Vagina (tissue), 2 donors: ENCODE results near the gene MYH11. TPM values are rescaled to one million over a fixed set of nuclear protein-coding genes. Genes with fewer than 3 reads are reported as not detected.
A peak's percentile ranks its signal among the peaks of the same experiment; 100 is the strongest.

Experiments used
- DNase-seq, 2 donors: peaks; one replicate each; pipeline ENCODE4 v3.0.0-alpha.2; 2017; ENCODE audit errors: extremely low spot score in 2 of 2
- H3K27ac ChIP-seq: fragments of 200-600 bp; sonication (generic); one replicate; pipeline ENCODE4 v1.5.1; 2019
- H3K27me3 ChIP-seq: fragments of 200-600 bp; sonication (generic); one replicate; pipeline ENCODE4 v1.5.1; 2019
- H3K36me3 ChIP-seq, 2 donors: fragments of 200-600 bp; sonication (generic); one replicate each; pipeline ENCODE4 v1.5.1; 2017 to 2019
- H3K4me1 ChIP-seq: fragments of 200-600 bp; sonication (generic); one replicate; pipeline ENCODE4 v1.5.1; 2019
- H3K4me3 ChIP-seq, 2 donors: fragments of 200-600 bp; sonication (generic); 1 replicate in 1 of 2; 2 replicates in 1 of 2; pipeline ENCODE4 v1.5.1; 2016 to 2019
- H3K9me3 ChIP-seq: fragments of 200-600 bp; sonication (generic); one replicate; pipeline ENCODE4 v1.5.1; 2019
- POLR2A ChIP-seq, 2 donors: fragments of 450-650 bp; IDR thresholded peaks; one replicate each; pipeline ENCODE4 v1.6.1; 2017; ENCODE audit warnings: antibody characterized with exemption in 2 of 2, mild to moderate bottlenecking in 2 of 2, moderate library complexity in 2 of 2
- POLR2AphosphoS5 ChIP-seq, 2 donors: sonication (generic); formaldehyde crosslinking; IDR thresholded peaks; one replicate each; pipeline ENCODE4 v1.9.0; 2017; ENCODE audit warnings: antibody characterized with exemption in 2 of 2, mild to moderate bottlenecking in 2 of 2, low read depth in 1 of 2; ENCODE audit not compliant: insufficient read depth in 1 of 2
- intact Hi-C: fragments of 100-400 bp; cut with DNase I; formaldehyde crosslinking; loops from one replicate; pipeline ENCODE4 v1.15.1; 2023
- total RNA-seq: library from RNA; depleted of rRNA; stranded (reverse); fragments of >200 nt; gene quantifications from one replicate; pipeline ENCODE4 v1.2.3, GENCODE V29; 2016
- TF ChIP-seq, protein P1 (sequence below), 3 experiments: fragments of 450-650 bp in 2 of 3; fragments of 200-600 bp in 1 of 3; sonication (generic) in 1 of 3; IDR thresholded peaks; one replicate each; pipeline ENCODE4 v1.5.1; 2017 to 2019; ENCODE audit warnings: antibody characterized with exemption in 3 of 3, mild to moderate bottlenecking in 2 of 3, moderate library complexity in 2 of 3

MYH11 gene
- total RNA-seq, 1 donor from 2014 or later, result 822 TPM

- Histone ChIP-seq H3K36me3 (peaks cover 0 to 21% of the 10 kb centered on the region in 2 donors), H3K4me3 (no peak overlapping the region)
- intact Hi-C loops, result no loop called here
Observed at GRCh38 chr16:15882563-15882962, 25.7 kb upstream of the MYH11 start.

DNA sequence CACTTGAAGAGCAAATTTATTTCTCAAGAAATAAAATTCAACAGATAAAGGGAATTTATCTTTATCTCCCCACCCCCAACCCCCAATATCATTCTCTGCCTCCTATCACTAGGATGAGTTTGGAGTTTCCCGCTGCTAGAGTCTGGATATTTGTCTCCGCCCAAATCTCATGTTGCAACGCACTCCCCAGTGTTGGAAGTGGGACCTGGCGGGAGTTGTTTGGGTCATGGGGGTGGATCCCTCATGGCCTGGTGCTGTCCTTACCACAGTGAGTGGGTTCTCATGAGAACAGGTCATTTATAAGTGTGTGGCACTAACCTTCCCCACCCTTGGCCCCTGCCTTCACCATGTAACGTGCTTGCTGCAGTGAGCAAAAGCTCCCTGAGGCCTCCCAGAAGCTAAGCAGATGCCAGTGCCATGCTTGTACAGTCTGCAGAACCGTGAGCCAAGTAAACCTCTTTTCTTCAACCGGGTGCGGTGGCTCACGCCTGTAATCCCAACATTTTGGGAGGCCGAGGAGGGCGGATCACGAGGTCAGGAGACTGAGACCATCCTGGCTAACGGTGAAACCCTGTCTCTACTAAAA, 25.1 kb upstream of the MYH11 start:
- H3K27ac ChIP-seq, result no peak overlapping the region
- intact Hi-C loops, result no loop called here
- DNase-seq, result no peak
- H3K9me3 ChIP-seq, result no peaks in the 10 kb centered on the region
- H3K4me3 ChIP-seq, result no peak overlapping the region
- H3K36me3 ChIP-seq, result peaks cover 0 to 21% of the 10 kb centered on the region in 2 donors
- no peaks in the 10 kb centered on the region for H3K27me3 ChIP-seq
- peaks cover 29% of the 10 kb centered on the region for H3K4me1 ChIP-seq
- TF ChIP-seq, protein P1, sequence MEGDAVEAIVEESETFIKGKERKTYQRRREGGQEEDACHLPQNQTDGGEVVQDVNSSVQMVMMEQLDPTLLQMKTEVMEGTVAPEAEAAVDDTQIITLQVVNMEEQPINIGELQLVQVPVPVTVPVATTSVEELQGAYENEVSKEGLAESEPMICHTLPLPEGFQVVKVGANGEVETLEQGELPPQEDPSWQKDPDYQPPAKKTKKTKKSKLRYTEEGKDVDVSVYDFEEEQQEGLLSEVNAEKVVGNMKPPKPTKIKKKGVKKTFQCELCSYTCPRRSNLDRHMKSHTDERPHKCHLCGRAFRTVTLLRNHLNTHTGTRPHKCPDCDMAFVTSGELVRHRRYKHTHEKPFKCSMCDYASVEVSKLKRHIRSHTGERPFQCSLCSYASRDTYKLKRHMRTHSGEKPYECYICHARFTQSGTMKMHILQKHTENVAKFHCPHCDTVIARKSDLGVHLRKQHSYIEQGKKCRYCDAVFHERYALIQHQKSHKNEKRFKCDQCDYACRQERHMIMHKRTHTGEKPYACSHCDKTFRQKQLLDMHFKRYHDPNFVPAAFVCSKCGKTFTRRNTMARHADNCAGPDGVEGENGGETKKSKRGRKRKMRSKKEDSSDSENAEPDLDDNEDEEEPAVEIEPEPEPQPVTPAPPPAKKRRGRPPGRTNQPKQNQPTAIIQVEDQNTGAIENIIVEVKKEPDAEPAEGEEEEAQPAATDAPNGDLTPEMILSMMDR (IDR thresholded peaks at IDR 0.05), result no peak
- TF ChIP-seq POLR2AphosphoS5 (IDR thresholded peaks at IDR 0.05; ENCODE audit: insufficient read depth in 1 of 2, low read depth in 1 of 2) (no peak), POLR2A (IDR thresholded peaks at IDR 0.05) (no peak)

More at GRCh38 chr16:15882563-15882962, 25.7 kb upstream of the MYH11 start:
- no peak overlapping the region for H3K27ac ChIP-seq
- H3K27me3 ChIP-seq, result no peaks in the 10 kb centered on the region
- H3K9me3 ChIP-seq, result no peaks in the 10 kb centered on the region
- no peak for TF ChIP-seq POLR2AphosphoS5 (IDR thresholded peaks at IDR 0.05; ENCODE audit: insufficient read depth in 1 of 2, low read depth in 1 of 2)
- TF ChIP-seq, protein P1 (IDR thresholded peaks at IDR 0.05), result no peak
- no peak for TF ChIP-seq POLR2A (IDR thresholded peaks at IDR 0.05)
- peaks cover 36% of the 10 kb centered on the region for H3K4me1 ChIP-seq
- DNase-seq, result no peak

DNA sequence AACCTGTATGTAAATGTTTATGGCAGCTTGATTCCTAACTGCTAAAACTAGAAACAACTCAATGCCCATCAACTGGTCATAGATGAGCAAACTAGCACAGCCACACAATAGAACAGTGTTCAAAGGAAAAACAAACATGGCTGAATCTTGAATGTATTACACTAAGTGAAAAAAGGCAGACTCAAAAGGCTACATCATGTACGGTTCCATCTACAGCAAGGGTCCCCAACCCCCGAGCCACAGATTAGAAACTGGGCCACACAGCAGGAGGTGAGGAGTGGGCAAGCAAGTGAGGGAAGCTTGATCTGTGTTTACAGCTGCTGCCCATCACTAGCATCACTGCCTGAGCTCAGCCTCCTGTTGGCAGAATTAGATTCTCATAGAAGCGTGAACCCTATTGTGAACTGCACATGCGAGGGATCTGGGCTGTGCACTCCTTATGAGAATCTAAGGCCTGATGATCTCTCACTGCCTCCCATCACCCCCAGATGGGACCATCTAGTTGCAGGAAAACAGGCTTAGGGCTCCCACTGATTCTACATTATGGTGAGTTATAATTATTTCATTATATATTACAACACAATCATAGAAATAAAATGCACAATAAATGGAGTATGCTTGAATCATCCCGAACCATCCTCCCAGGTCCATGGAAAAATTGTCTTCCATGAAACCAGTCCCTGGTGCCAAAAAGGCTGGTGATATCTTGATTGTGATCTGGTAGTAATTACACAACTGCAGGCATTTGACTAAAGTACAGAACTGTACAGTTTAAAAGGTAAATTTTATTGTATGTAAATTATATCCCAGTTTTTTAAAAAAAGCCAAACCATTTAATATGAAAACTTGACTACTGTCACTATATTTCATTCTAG, 23.8 kb upstream of the MYH11 start:
- H3K4me3 ChIP-seq, result no peak overlapping the region
- H3K4me1 ChIP-seq, result peaks cover 17% of the 10 kb centered on the region
- peaks cover 0 to 21% of the 10 kb centered on the region in 2 donors for H3K36me3 ChIP-seq
- TF ChIP-seq, protein P1 (IDR thresholded peaks at IDR 0.05), result no peak
- TF ChIP-seq POLR2AphosphoS5 (IDR thresholded peaks at IDR 0.05; ENCODE audit: insufficient read depth in 1 of 2, low read depth in 1 of 2) (no peak), POLR2A (IDR thresholded peaks at IDR 0.05) (no peak)
- no peak for DNase-seq
- intact Hi-C loops, result no loop called here
- H3K9me3 ChIP-seq, result no peaks in the 10 kb centered on the region
- no peaks in the 10 kb centered on the region for H3K27me3 ChIP-seq
- no peak overlapping the region for H3K27ac ChIP-seq

DNA sequence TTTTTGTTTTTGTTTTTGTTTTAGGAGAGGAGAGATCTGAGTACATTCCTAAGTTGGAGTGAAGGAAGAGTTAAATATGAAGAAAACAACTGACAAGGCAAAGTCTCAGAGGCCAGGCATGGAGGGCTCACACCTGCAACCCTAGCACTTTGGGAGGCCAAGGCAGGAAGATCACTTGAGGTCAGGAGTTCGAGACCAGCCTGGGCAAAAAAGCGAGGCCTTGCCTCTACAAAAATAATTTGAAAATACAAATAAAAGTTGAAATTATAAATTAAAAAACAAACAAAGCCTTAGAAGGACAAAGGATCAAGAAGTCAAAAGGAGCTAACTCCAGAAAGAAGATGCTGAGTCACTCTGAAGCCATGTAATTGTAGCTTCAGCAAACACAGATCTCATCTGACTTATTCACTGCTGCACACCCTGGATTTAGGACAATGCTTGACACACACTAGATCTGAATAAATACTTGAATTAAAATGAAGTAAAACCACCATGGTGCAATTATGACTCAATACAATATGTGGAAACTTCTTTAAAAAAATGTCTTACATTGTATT, 22.5 kb upstream of the MYH11 start:
- TF ChIP-seq POLR2AphosphoS5 (IDR thresholded peaks at IDR 0.05; ENCODE audit: insufficient read depth in 1 of 2, low read depth in 1 of 2) (peak in 1 of 2 donors; percentile 69), POLR2A (IDR thresholded peaks at IDR 0.05) (no peak)
- no peaks in the 10 kb centered on the region for H3K9me3 ChIP-seq
- intact Hi-C loops, result no loop called here
- no peaks in the 10 kb centered on the region for H3K27me3 ChIP-seq
- peaks cover 10% of the 10 kb centered on the region for H3K4me1 ChIP-seq
- peak overlapping the region; percentile 43 for H3K27ac ChIP-seq
- peaks cover 0 to 21% of the 10 kb centered on the region in 2 donors for H3K36me3 ChIP-seq
- DNase-seq, result no peak
- no peak overlapping the region for H3K4me3 ChIP-seq

GRCh38 chr16:15876503-15876902, 19.7 kb upstream of the MYH11 start:
- Histone ChIP-seq H3K9me3 (no peaks in the 10 kb centered on the region), H3K27ac (no peak overlapping the region), H3K4me3 (no peak overlapping the region), H3K4me1 (peaks cover 10% of the 10 kb centered on the region), H3K27me3 (no peaks in the 10 kb centered on the region), H3K36me3 (peaks cover 0 to 7% of the 10 kb centered on the region in 2 donors)
- TF ChIP-seq POLR2AphosphoS5 (IDR thresholded peaks at IDR 0.05; ENCODE audit: insufficient read depth in 1 of 2, low read depth in 1 of 2) (no peak), POLR2A (IDR thresholded peaks at IDR 0.05) (no peak)
- TF ChIP-seq, protein P1 (IDR thresholded peaks at IDR 0.05), result no peak
- intact Hi-C loops, result no loop called here
- no peak for DNase-seq
